ENCODE results near the gene CISD3. TPM values are rescaled to one million over a fixed set of nuclear protein-coding genes. Genes with fewer than 3 reads are reported as not detected.

The CISD3 gene, protein sequence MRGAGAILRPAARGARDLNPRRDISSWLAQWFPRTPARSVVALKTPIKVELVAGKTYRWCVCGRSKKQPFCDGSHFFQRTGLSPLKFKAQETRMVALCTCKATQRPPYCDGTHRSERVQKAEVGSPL
- total RNA-seq: 2.0 and 2.4 TPM in 2 replicates

DNA sequence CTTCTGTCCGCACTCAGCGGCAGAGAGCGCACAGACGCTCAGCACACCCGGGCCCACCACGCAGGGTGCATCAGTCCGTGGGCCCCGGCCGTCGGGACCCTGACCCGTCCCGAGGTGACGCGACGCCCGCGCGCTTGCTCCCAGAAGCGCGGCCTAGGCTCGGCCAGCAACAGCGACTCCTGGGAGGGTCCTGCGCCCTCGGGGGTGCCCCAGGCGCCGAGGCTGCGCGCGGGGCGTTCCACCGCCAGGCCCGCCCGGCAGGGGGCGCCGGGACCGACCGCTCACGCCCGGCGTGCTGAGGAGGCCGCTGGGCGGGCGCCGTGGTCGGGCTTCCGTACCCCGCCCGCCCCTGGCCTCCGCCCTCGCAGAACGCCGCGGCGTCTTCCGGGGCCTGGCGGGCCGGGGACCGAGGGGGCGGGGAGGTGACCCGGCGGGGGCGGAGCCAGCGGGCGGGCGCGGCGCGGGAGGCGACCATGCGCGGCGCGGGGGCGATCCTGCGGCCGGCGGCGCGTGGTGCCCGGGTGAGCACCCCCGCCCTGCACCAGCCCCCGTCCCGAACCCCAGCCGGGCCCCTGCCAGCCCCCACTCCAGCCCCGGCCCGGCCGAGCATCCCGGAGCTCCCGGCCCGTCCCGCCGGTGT, at the start of gene CISD3:
TSS of gene CISD3 (plus strand) at position 456 of the 640 bp plus-strand sequence. CDS start at position 474, 18 bp downstream.
- peak; percentile 36 for DNase-seq (ENCODE audit: low read depth)

DNA sequence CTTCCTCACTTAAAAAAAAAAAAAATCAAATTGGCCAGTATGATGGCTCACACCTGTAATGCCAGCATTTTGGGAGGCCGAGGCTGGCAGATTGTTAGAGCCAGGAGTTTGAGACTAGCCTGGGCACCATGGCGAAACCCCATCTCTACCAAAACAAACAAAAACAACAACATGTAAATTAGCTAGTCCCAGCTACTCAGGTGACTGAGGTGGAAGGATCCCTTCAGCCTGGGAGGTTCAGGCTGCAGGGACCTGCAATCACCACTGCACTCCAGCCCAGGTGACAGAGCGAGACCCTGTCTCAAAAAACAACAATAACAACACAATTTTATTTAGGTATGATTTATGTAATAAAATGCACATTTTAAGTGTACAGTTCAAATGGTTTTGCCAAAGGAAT, 49.0 kb upstream of the CISD3 start:
- no peak for DNase-seq (ENCODE audit: low read depth)

DNA sequence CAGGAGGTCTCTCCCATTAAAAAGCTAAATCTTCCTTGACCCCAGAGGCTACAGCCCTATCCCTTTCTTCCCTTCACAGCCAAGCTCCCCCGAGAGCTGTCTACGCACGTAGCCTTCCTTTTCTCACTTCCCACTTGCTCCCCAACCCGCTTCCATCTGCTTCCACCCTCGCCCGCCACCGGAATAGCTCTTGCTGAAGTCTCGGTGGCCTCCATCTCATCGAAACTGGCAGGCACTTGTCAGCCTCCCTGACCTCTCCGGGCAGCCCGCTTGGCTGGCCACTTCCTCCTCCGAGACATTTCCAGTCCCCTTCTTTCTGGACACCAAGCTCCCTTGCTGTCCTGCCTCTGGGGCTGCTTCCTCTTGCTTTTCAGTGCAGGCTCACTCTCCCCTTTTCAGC, 44.6 kb upstream of the CISD3 start:
- DNase-seq (ENCODE audit: low read depth): no peak

DNA sequence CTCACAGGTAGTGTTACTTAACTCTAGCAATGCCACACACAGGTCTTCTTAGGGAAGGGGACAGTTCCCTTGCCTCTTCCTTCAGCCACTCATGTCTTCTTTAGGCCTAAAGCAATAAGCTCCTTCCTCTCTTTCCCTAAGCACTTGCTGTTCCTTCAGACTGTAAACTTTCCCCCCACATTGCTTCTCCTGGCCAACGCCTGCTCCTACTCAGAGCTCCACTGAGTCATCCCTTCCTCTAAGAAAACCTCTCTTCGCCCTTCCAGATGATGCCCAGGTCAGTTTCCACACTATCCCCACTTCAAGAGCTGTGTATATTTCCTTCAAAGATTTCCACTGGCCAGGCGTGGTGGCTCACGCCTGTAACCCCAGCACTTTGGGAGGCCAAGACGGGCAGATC, 42.9 kb upstream of the CISD3 start:
- DNase-seq (ENCODE audit: low read depth): no peak

DNA sequence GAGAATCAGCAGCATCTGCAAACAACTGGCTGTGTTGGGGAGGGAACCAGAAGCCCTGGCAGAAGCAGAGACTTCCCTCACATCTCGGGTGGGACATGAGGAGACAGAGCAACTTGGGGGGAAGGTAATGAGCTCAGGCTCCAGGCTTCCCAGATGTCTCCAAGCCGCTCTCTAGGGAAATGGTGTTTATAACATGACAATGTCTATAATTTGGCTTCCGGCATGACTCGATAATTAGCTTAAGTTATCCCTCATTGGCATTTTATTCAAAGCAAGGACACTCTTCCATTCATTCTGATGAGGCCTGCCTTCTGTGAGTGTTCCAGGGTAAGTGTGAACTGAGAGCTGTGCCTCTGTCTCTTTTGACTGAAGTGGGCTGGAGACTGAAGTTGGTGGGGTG, 39.8 kb upstream of the CISD3 start:
- no peak for DNase-seq (ENCODE audit: low read depth)

DNA sequence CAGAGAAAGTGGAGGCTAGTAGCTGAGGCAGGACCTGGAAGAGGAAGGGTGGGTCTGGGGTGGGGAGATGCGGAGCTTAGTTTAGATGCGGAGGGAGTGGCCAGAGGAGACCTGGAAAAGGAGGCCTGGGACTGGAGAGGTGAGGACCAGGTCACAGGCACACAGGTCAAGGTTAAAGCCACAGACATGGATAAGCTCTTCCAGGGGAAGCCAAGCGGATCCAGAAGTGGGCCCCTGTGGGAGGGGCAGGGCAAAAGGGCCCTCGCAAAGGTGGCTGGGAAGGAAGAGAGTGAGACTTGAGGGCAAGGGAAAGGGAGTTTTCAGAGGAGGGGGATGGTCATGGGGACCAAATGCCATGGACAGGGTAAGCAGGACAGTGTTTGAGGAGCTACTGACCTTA, 39.0 kb upstream of the CISD3 start:
- no peak for DNase-seq (ENCODE audit: low read depth)

DNA sequence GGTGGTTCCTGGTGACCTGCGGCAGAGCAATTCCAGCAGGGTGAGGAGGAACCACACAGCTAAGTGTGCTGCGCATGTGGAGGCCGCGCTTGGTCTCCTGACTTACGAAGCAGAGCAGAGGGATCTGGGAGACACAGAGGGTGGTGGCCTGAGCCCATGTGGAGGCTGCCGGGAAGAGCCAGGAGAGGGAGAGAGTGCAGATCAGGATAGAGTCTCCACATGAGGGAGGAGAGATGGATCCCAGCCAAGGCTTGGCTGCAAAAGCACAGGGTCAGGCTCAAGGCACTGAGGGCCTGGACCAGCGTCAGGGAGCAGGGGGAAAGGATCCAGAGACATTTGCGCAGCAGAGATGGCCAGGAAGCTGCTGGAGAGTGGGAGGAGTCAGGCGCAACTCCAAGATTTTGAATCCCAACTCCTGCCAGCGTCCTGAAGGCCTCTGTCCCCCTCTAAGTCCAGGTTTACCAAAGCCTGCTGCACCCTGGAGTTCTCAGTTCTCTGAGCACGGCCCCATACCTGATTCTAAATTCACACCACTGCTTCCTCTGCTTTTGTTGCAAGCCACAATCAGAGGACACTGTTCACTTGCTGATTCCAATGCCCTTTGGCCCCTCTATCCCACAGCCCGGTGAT, 36.3 kb upstream of the CISD3 start:
- DNase-seq (ENCODE audit: low read depth): no peak

DNA sequence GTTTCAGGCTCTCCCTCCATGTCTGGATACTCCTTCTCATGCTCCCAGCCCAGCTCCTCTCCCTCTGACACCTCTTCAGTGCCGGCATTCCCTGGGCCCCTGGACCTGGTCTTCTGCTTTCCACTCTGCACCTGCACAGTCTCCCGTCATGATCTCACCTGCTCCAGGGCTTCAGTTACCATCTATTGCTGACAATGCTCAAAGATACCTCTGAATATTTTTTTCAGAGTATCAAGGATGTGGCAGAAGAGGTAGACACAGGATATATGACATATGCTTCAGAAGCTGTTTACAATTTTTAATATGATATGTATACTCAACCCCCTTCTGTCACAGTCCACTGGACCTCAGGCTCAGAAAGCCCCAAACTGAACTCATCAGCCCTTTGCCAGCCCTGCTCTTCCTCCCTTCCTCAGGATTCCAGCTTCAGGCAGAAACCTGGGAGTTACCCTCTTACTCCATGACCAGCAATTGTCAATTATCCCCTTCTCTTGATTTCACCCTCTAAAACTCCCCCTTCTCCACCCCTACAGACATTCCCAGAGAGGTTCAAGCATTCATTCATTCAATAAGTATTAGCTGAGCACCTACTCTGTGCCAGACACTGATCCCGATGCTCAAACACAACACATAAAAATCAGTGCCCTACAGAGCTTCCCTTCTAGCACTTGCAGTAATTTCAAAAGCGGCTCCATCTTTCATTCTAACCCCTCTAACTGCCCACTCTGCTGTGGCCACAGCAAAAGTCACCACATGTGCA, 32.9 kb upstream of the CISD3 start:
- DNase-seq (ENCODE audit: low read depth): no peak

DNA sequence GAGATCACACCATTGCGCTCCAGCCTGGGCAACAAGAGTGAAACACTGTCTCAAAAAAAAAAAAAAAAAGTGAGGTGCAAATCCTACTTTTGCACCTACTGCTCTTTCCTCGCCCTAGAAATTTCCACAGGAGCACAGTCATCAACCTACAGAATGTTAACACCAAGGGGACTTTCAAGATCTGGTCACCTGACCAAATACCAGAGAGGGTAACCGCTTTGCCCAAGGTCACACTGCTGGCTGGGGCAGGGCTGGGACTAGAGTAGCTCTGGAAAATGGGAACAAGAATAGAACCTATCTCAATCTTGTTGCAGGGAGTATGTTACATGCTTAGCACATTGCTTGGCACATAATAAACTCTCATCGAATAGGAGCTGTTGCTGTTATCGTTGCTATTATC, 31.4 kb upstream of the CISD3 start:
- no peak for DNase-seq (ENCODE audit: low read depth)

DNA sequence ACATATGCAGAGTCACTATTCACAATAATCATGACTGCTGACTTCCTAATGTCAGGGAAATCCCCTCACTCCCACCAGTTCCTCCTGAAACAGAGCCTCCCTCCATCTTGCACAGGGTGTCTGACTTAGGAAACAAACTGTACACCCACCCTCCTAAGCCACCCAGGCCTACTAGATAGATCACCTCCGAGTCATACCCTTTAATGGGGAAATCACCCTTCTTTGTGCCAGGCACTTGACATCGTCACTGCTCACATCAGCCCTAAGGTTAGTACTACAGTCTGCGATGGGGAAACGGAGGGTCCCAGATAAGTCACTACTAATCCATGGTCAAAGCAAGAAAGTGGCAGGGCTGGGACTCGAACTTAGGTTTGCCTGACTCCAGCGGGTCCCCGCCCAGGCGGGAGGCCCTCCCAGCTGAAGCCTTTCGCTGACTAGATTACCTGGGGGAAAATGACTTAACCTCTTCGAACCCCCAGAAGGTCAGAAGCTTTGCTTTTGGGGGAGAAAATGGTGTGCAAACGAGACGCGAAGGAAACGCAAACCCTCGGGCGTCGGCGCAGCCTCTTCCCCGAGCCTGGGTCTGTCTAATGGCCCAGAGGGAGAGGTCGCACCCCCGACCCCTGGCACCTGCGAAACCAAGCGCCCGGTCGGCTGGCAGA, 28.5 kb upstream of the CISD3 start:
- DNase-seq (ENCODE audit: low read depth): peak; percentile 65

DNA sequence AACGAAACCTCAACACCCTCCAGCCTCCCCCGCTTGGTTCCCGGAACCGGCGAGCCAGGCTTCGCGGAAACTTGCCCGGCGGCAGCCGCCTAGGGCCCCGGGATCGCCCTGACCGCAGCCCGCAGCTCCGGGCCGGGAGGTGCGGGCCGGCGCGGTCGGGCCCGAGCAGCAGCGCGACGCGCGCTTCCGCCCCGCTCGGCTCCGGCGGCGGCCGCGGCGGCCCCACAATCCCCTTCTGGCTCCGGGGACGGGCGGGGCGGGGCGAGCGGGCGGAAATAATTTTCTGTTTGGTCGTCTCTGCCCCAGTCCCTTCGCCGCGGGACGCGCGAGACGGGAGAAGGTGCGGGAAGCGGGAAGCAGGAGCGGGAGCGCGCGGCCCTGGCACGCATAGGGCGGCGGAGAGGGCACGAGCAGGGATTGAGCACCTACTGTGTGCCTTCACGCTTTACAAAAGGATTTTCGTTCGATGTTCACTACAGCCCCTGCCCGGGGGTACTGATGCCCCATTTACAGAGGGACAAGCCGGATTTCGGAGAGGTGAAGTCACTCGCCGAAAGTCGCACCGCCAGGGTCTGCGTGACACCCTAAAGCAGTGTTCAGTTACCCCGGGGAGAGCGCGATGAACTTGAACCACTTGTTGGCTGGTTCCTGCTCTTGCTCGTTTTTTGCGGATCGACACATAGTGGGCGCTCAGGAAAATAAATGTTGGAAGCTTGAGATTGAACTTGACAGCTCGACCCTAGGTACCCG, 27.8 kb upstream of the CISD3 start:
- peak; percentile 48 for DNase-seq (ENCODE audit: low read depth)

DNA sequence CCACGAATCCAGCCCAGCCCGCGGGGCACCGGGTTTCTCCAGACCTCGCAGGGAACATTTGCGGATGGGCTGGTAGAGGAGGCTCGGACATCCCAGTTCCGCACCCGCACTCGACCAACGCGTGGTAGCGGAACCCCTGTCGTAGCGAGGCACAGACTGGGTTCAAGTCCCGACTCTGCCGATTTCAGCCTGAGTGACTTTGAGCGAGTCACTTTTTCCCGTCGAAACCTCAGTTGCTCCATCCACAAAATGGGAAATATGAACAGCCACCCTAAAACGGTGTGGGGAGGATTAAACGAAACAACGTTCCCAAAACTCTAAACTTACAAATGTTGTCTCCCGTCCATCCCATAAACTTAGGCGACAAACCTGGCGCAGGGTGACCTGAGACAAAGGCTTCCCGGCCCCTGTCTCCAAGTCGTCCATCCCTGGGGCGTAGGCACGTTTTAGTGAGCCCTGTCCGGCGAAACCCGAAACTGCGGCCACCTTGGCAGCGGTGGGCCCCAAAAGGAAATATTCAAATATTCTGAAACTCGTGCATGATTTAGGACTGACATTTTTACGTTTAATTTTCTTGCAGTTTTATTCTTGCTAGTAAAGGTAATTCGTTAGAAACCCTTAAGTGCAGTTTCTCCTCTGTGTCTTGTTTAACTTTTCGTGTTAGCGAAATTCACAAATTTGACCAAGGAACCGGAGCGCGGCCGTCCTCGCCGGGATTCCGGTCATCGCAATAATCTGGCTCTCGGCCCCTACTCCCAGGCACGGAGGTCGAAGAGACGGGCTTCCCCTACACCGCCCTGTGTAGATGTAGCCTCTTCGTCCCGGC, 27.0 kb upstream of the CISD3 start:
- DNase-seq (ENCODE audit: low read depth): no peak

DNA sequence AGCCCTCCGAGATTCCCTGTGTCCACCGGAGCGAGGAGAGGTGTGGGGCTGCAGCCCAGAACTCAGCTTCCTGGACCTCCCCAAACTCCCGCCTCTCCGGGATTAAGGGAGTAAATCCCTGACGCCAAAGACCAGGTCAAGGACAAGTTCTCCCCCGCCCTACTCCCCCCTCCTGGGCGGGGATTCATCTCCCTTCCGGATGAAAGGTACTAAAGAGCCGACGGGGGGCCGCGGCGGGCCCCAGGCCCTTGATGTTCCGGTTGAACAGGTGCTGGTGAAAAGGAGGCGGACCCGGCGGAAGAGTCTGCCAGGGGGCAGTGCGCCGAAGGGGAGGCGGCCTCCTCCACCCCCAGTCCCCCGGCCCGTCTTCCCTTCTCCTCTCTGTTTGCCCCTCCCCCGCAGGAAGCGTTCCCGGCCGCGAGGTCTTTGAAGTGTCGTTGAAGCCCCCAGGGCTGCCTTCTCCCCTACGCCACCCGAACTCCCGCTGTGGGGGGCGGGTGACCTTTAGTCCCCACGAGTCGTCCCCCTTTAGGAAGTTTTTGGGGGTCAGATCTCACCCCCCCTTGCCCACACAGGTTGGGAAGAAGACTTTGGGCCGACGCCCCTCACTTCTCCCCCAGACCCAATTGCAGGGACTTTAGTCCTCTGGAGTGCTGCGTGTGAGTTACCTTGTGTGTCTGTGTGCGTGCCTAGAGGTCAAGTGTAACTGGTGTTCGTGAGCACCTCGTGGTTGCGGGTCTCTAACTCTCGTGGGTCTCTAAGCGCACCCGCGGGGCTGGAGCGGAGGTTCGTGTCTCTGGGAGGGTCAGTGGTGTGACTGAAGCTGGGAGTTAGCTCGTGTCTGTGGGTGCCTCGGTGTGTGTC, 26.2 kb upstream of the CISD3 start:
- DNase-seq (ENCODE audit: low read depth): peak; percentile 71

DNA sequence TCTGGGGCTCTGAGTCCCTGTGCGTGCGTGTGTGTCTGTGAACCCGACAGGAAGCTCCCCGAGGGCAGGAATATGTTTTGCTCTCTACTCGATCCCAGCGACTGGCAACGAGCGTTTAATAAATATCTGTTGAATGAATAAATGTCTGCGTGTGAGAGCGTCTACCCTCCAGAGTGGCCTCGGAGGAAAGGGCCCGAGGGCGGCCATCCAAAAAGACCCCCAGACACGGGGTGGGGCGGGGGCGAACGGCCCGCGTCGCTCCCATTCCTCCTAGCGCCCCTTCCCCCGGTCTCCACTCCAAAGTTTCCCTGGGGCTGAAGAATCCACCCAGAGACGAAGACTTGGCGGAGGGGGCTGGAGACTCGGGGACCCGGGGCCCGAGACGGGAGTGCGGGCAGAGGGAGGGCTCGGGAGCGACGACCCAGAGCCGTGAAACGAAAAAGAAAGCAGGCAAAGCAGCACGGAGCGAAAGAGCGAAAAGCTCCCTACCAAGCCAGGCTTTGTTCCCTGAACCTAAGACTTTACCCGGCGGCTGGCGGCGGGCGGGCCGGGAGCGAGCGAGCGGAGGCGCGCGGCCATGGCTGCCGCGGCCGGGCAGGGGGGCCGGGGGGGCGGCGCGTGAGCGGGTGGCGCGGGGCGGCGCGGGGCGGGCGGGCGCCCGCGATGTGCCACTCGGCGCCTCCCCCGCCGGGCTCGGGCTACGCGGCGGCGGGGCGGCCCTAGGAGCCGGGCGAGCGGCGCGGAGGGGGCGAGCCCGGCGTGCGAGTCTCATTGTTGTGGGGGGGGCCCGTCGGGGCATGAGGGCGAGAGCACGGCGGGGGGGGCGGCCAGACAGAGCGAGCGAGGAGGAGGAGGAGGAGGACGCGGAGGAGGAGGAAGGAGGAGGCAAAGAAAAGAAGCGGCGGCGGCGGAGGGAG, 25.3 kb upstream of the CISD3 start, which contains the start of gene MLLT6:
TSS of gene MLLT6 (plus strand) at position 668 of the 917 bp plus-strand sequence. CDS start 360 bp downstream, outside the sequence.
- peak; percentile 61 for DNase-seq (ENCODE audit: low read depth)

DNA sequence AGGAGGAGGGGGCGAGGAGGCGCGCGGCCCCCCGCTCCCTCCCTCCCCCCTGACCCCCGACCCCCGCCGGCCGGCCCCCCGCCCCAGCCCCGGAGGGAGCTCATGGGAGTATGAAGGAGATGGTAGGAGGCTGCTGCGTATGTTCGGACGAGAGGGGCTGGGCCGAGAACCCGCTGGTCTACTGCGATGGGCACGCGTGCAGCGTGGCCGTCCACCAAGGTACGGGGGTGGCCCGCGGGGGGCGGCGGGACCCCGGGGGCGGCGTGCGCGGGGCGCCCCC, 24.7 kb upstream of the CISD3 start:
- no peak for DNase-seq (ENCODE audit: low read depth)

DNA sequence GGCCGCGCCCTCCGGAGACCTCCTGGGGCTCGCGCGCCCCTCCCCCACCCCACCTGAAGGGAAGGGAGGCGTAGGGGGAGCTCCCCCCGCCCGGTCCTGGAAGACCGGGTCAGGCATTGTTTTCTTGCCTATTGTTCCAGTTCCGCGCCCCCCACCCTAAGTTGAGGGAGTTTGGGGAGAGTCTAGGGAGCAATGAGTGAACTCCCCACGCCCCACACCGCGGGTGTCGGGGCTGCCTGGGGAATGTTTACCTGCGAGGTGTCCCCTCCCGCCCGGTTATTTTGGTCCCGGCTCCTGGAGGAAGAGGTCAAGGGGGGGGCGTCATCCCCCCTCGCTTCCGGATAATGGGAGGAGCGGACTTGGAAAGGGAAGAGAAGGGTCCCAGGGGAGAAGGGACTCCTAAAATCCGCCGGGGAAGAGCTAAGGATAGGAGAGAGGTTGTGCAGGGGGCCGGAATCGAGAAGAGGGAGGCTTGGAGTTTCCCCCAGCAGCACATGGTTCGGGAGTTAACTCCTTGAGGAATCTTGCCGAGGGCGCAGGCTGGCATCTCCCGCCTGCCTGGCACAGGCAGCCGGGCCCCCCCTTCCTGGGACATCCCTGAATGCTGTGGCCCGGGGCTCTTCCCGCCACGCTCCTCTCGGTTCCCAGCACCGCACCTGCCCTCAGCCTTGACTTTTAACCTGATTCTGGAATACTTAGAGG, 24.2 kb upstream of the CISD3 start:
- no peak for DNase-seq (ENCODE audit: low read depth)

DNA sequence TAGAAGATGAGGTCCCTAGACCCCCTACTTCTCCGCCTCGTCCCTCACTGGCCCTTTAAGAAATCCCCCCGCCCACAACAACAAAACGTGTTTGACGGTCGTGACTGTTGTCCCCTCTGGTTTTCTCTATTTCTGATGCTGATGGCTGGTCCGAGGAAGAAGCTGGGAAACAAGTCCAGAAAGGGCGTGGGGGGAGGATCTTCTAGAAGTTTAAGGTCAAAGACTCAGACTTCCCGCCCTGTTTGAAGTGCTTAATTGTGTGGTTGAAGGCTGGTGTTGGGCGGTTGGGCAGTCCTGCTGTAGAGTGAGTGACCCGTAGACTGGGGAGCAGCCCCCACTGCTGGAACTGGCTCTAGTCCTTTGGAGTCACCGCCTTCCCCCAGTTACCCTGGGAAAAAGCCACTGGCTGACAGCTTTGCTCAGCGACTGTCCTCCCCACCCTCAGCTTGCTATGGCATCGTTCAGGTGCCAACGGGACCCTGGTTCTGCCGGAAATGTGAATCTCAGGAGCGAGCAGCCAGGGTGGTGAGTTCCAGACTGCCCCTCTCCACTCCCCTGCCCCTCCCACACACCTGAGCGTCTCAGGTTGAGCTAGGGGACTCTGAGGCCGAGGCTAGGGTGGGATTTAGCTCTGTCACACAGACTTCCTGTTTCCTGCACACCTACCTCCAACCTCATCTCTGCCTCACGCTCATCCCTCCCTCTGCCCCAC, 23.5 kb upstream of the CISD3 start:
- DNase-seq (ENCODE audit: low read depth): peak; percentile 23

Measured in renal cortical epithelial cell (primary cell).